ENCODE results near the gene VTI1B. TPM values are rescaled to one million over a fixed set of nuclear protein-coding genes. Genes with fewer than 3 reads are reported as not detected.

Gene VTI1B
- total and polyA plus RNA-seq, 4 donors, result 26.5 to 76.3 (median 28.9) TPM

DNA sequence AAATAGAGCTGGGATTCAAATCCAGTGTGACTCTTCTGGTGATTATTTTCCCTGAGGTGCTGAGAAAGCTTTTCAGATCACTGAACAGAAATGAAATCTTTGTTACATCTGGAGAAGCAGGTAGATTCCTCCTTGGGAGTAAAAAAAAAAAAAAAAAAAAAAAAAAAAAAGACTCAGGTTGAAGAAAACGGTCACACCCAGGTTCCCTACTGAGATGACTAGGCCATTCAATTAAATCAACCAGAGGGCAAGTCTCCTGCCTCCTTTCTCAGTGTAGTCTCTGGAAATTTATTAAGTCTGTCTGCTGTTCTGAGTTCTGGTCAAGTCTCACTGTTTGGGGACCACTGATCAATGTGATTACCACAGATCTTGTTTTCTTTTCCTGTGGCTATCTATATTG lies 30.7 kb downstream of the VTI1B start:
- Histone ChIP-seq H3K27ac (ENCODE audit: low read depth in 1 of 2, low read length in 2 of 2) (no peak overlapping the region), H3K4me1 (ENCODE audit: control insufficient read depth in 4 of 4, insufficient read depth in 4 of 4, low read length in 3 of 4) (no peaks in the 10 kb centered on the region), H3K27me3 (ENCODE audit: control insufficient read depth in 4 of 4, insufficient read depth in 4 of 4, low read length in 3 of 4) (no peaks in the 10 kb centered on the region), H3K36me3 (ENCODE audit: control insufficient read depth in 4 of 4, insufficient read depth in 3 of 4, low read depth in 1 of 4, low read length in 3 of 4) (peaks cover 2 to 15% (median 12%) of the 10 kb centered on the region in 4 donors), H3K9me3 (ENCODE audit: control insufficient read depth in 4 of 4, low read length in 3 of 4) (no peaks in the 10 kb centered on the region), H3K4me3 (ENCODE audit: low read depth in 1 of 3, low read length in 3 of 3) (no peak overlapping the region), H3K9ac (ENCODE audit: low read depth in 1 of 2, low read length in 2 of 2) (no peak overlapping the region)
- TF ChIP-seq SP1 (IDR thresholded peaks at IDR 0.05), result no peak
- no peak for TF ChIP-seq NR2F2 (IDR thresholded peaks at IDR 0.05)
- TF ChIP-seq, protein P1, sequence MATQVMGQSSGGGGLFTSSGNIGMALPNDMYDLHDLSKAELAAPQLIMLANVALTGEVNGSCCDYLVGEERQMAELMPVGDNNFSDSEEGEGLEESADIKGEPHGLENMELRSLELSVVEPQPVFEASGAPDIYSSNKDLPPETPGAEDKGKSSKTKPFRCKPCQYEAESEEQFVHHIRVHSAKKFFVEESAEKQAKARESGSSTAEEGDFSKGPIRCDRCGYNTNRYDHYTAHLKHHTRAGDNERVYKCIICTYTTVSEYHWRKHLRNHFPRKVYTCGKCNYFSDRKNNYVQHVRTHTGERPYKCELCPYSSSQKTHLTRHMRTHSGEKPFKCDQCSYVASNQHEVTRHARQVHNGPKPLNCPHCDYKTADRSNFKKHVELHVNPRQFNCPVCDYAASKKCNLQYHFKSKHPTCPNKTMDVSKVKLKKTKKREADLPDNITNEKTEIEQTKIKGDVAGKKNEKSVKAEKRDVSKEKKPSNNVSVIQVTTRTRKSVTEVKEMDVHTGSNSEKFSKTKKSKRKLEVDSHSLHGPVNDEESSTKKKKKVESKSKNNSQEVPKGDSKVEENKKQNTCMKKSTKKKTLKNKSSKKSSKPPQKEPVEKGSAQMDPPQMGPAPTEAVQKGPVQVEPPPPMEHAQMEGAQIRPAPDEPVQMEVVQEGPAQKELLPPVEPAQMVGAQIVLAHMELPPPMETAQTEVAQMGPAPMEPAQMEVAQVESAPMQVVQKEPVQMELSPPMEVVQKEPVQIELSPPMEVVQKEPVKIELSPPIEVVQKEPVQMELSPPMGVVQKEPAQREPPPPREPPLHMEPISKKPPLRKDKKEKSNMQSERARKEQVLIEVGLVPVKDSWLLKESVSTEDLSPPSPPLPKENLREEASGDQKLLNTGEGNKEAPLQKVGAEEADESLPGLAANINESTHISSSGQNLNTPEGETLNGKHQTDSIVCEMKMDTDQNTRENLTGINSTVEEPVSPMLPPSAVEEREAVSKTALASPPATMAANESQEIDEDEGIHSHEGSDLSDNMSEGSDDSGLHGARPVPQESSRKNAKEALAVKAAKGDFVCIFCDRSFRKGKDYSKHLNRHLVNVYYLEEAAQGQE (IDR thresholded peaks at IDR 0.05), result no peak
- TF ChIP-seq TAF1 (conservative IDR thresholded peaks at IDR 0.05), result no peak
- TF ChIP-seq, protein P2, sequence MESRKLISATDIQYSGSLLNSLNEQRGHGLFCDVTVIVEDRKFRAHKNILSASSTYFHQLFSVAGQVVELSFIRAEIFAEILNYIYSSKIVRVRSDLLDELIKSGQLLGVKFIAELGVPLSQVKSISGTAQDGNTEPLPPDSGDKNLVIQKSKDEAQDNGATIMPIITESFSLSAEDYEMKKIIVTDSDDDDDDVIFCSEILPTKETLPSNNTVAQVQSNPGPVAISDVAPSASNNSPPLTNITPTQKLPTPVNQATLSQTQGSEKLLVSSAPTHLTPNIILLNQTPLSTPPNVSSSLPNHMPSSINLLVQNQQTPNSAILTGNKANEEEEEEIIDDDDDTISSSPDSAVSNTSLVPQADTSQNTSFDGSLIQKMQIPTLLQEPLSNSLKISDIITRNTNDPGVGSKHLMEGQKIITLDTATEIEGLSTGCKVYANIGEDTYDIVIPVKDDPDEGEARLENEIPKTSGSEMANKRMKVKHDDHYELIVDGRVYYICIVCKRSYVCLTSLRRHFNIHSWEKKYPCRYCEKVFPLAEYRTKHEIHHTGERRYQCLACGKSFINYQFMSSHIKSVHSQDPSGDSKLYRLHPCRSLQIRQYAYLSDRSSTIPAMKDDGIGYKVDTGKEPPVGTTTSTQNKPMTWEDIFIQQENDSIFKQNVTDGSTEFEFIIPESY (IDR thresholded peaks at IDR 0.05), result no peak
- TF ChIP-seq FOXA1 (IDR thresholded peaks at IDR 0.05), result no peak
- TF ChIP-seq YY1 (IDR thresholded peaks at IDR 0.05), result no peak
- TF ChIP-seq RAD21 (IDR thresholded peaks at IDR 0.05), result no peak
- no peak for TF ChIP-seq FOXA2 (IDR thresholded peaks at IDR 0.05)
- no peak for TF ChIP-seq JUND (IDR thresholded peaks at IDR 0.05)
- no peak for TF ChIP-seq HNF4G (IDR thresholded peaks at IDR 0.05)
- no peak for TF ChIP-seq EGR1 (IDR thresholded peaks at IDR 0.05; ENCODE audit: low read depth in 2 of 2)
- TF ChIP-seq, protein P3, sequence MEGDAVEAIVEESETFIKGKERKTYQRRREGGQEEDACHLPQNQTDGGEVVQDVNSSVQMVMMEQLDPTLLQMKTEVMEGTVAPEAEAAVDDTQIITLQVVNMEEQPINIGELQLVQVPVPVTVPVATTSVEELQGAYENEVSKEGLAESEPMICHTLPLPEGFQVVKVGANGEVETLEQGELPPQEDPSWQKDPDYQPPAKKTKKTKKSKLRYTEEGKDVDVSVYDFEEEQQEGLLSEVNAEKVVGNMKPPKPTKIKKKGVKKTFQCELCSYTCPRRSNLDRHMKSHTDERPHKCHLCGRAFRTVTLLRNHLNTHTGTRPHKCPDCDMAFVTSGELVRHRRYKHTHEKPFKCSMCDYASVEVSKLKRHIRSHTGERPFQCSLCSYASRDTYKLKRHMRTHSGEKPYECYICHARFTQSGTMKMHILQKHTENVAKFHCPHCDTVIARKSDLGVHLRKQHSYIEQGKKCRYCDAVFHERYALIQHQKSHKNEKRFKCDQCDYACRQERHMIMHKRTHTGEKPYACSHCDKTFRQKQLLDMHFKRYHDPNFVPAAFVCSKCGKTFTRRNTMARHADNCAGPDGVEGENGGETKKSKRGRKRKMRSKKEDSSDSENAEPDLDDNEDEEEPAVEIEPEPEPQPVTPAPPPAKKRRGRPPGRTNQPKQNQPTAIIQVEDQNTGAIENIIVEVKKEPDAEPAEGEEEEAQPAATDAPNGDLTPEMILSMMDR (IDR thresholded peaks at IDR 0.05; ENCODE audit: low read depth, low read length, missing input control), result no peak
- TF ChIP-seq, protein P4, sequence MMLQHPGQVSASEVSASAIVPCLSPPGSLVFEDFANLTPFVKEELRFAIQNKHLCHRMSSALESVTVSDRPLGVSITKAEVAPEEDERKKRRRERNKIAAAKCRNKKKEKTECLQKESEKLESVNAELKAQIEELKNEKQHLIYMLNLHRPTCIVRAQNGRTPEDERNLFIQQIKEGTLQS (IDR thresholded peaks at IDR 0.05), result no peak
- TF ChIP-seq GABPA (IDR thresholded peaks at IDR 0.05 in 1 of 2, conservative IDR thresholded peaks at IDR 0.05 in 1 of 2), result no peak
- TF ChIP-seq, protein P5, sequence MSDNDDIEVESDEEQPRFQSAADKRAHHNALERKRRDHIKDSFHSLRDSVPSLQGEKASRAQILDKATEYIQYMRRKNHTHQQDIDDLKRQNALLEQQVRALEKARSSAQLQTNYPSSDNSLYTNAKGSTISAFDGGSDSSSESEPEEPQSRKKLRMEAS (IDR thresholded peaks at IDR 0.05), result no peak
- TF ChIP-seq HNF4A (conservative IDR thresholded peaks at IDR 0.05), result no peak
- TF ChIP-seq RXRA (IDR thresholded peaks at IDR 0.05), result no peak
- DNase-seq (ENCODE audit: low spot score), result no peak
- WGBS, result 72% methylated on average over 1 of the region's 1 CpG
